Heart left ventricle (tissue), 13 donors: ENCODE data around the gene CHD5.

Experiments used
- POLR2A ChIP-seq, 2 donors: fragments of 450-650 bp; IDR thresholded peaks; one replicate each; pipeline ENCODE4 v1.6.1; 2017; ENCODE audit warnings: antibody characterized with exemption in 2 of 2, mild to moderate bottlenecking in 2 of 2, moderate library complexity in 2 of 2
- TF ChIP-seq, protein P1 (sequence below), 12 donors: fragments of 200-600 bp; sonication (generic) in 4 of 12; IDR thresholded peaks; one replicate each; pipeline versions ENCODE4 v1.5.0 to v1.8.0; 2018 to 2022; ENCODE audit warnings: antibody characterized with exemption in 12 of 12, mild to moderate bottlenecking in 5 of 12
- donor health status: ischemic (EF 13 %, LVEDD 7.1; RV severe dilation, severe dysfunction).
- donor health status: DM: no; HTN: yes; CAD: no.
- donor health status: DM: no; HTN: no; CAD: no.
- donor health status: ischemic (EF 25% LVEDD 6.9; RV normal size, moderate dysfunction).
- donor health status: ischemic (EF 25% LVEDD 5.7; RV mildly dilated, moderate dysfunction).
- donor health status: ischemic (EF 35%, LVEDD 5.7; RV mildly dilated, moderate dysfunction).
- donor health status: nonischemic (EF 11% LVEDD 7.7; RV severe dilation, severe dysfunction).
- donor health status: DM: yes; HTN: yes; CAD: no.
- donor health status: PGD.
- donor health status: ischemic (EF 29% LVEDD 5.4; RV normal size, mild dysfunction).
- donor health status: nonischemic (EF 23%, LVEDD 6.1; RV moderate dilation, normal function).

GRCh38 chr1:6121651-6122370, 58.3 kb downstream of the CHD5 start:
- TF ChIP-seq, protein P1, sequence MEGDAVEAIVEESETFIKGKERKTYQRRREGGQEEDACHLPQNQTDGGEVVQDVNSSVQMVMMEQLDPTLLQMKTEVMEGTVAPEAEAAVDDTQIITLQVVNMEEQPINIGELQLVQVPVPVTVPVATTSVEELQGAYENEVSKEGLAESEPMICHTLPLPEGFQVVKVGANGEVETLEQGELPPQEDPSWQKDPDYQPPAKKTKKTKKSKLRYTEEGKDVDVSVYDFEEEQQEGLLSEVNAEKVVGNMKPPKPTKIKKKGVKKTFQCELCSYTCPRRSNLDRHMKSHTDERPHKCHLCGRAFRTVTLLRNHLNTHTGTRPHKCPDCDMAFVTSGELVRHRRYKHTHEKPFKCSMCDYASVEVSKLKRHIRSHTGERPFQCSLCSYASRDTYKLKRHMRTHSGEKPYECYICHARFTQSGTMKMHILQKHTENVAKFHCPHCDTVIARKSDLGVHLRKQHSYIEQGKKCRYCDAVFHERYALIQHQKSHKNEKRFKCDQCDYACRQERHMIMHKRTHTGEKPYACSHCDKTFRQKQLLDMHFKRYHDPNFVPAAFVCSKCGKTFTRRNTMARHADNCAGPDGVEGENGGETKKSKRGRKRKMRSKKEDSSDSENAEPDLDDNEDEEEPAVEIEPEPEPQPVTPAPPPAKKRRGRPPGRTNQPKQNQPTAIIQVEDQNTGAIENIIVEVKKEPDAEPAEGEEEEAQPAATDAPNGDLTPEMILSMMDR (IDR thresholded peaks at IDR 0.05), result no peak
- TF ChIP-seq POLR2A (IDR thresholded peaks at IDR 0.05), result no peak
